ENCODE results near the gene KHDC4. TPM values are rescaled to one million over a fixed set of nuclear protein-coding genes. Genes with fewer than 3 reads are reported as not detected.

KHDC4 gene
- total and polyA plus RNA-seq, 2 experiments from 2014 or later = 15.7 to 40.3 TPM

- no peaks in the 10 kb centered on the region for H3K79me2 ChIP-seq
- no peak for TF ChIP-seq EZH2phosphoT487 (IDR thresholded peaks at IDR 0.05; ENCODE audit: low read depth, severe bottlenecking, unreplicated experiment)
- no peak for TF ChIP-seq EZH2 (IDR thresholded peaks at IDR 0.05; ENCODE audit: borderline replicate concordance)
- no peak for TF ChIP-seq CTCF (IDR thresholded peaks at IDR 0.05; ENCODE audit: poor library complexity)
- WGBS (ENCODE audit: low lambda C conversion rate, missing lambda C conversion rate) = 94% methylated on average over 5 of the region's 5 CpGs
- no peaks in the 10 kb centered on the region for H3K4me1 ChIP-seq (ENCODE audit: insufficient read depth)
- no peak for DNase-seq (ENCODE audit: low spot score)
- no peak overlapping the region for H3K27ac ChIP-seq
- H2AFZ ChIP-seq = no peak overlapping the region
- no peaks in the 10 kb centered on the region for H3K36me3 ChIP-seq (replicated peaks; ENCODE audit: insufficient read depth, low read depth)
- H4K20me1 ChIP-seq (ENCODE audit: insufficient read depth, poor library complexity, severe bottlenecking) = no peaks in the 10 kb centered on the region
- H3K4me3 ChIP-seq = no peak overlapping the region
- H3K27me3 ChIP-seq = no peaks in the 10 kb centered on the region
- H3K9me2 ChIP-seq (replicated peaks; ENCODE audit: insufficient read depth) = no peaks in the 10 kb centered on the region
- H3K4me2 ChIP-seq = no peak overlapping the region
- no peaks in the 10 kb centered on the region for H3K9me3 ChIP-seq (ENCODE audit: low read depth)
These were observed 61.7 kb downstream of the KHDC4 start for GRCh38 chr1:155872527-155872926.

GRCh38 chr1:155871390-155871789, 62.8 kb downstream of the KHDC4 start:
- peak; percentile 28 for DNase-seq (ENCODE audit: low spot score)
- H3K4me2 ChIP-seq = no peak overlapping the region

GRCh38 chr1:155867766-155868165, 66.4 kb downstream of the KHDC4 start:
- no peak overlapping the region for H3K27ac ChIP-seq
- 86% methylated on average over 8 of the region's 8 CpGs for WGBS (ENCODE audit: low lambda C conversion rate, missing lambda C conversion rate)
- H3K36me3 ChIP-seq (replicated peaks; ENCODE audit: insufficient read depth, low read depth) = no peaks in the 10 kb centered on the region
- no peaks in the 10 kb centered on the region for H3K4me1 ChIP-seq (ENCODE audit: insufficient read depth)
- peaks cover 2% of the 10 kb centered on the region for H3K27me3 ChIP-seq
- DNase-seq (ENCODE audit: low spot score) = no peak
- TF ChIP-seq CTCF (IDR thresholded peaks at IDR 0.05; ENCODE audit: poor library complexity) (no peak), EZH2phosphoT487 (IDR thresholded peaks at IDR 0.05; ENCODE audit: low read depth, severe bottlenecking, unreplicated experiment) (no peak), EZH2 (IDR thresholded peaks at IDR 0.05; ENCODE audit: borderline replicate concordance) (no peak)
- H2AFZ ChIP-seq = no peak overlapping the region
- H3K9me2 ChIP-seq (replicated peaks; ENCODE audit: insufficient read depth) = no peaks in the 10 kb centered on the region
- H3K4me2 ChIP-seq = no peak overlapping the region
- H3K4me3 ChIP-seq = no peak overlapping the region
- H3K9me3 ChIP-seq (ENCODE audit: low read depth) = no peaks in the 10 kb centered on the region
- no peaks in the 10 kb centered on the region for H3K79me2 ChIP-seq
- no peaks in the 10 kb centered on the region for H4K20me1 ChIP-seq (ENCODE audit: insufficient read depth, poor library complexity, severe bottlenecking)

More at GRCh38 chr1:155871390-155871789, 62.8 kb downstream of the KHDC4 start:
- Histone ChIP-seq H3K36me3 (replicated peaks; ENCODE audit: insufficient read depth, low read depth) (no peaks in the 10 kb centered on the region), H4K20me1 (ENCODE audit: insufficient read depth, poor library complexity, severe bottlenecking) (no peaks in the 10 kb centered on the region), H3K4me3 (no peak overlapping the region), H3K9me3 (ENCODE audit: low read depth) (no peaks in the 10 kb centered on the region), H3K27ac (no peak overlapping the region), H2AFZ (no peak overlapping the region), H3K27me3 (no peaks in the 10 kb centered on the region), H3K9me2 (replicated peaks; ENCODE audit: insufficient read depth) (no peaks in the 10 kb centered on the region), H3K79me2 (no peaks in the 10 kb centered on the region), H3K4me1 (ENCODE audit: insufficient read depth) (no peaks in the 10 kb centered on the region)
- TF ChIP-seq EZH2phosphoT487 (IDR thresholded peaks at IDR 0.05; ENCODE audit: low read depth, severe bottlenecking, unreplicated experiment) = no peak
- no peak for TF ChIP-seq EZH2 (IDR thresholded peaks at IDR 0.05; ENCODE audit: borderline replicate concordance)
- no peak for TF ChIP-seq CTCF (IDR thresholded peaks at IDR 0.05; ENCODE audit: poor library complexity)
- 70% methylated on average over 1 of the region's 1 CpG for WGBS (ENCODE audit: low lambda C conversion rate, missing lambda C conversion rate)

GRCh38 chr1:155864393-155864792, 69.8 kb downstream of the KHDC4 start:
- H4K20me1 ChIP-seq (ENCODE audit: insufficient read depth, poor library complexity, severe bottlenecking) = no peaks in the 10 kb centered on the region
- H3K36me3 ChIP-seq (replicated peaks; ENCODE audit: insufficient read depth, low read depth) = no peaks in the 10 kb centered on the region
- TF ChIP-seq EZH2phosphoT487 (IDR thresholded peaks at IDR 0.05; ENCODE audit: low read depth, severe bottlenecking, unreplicated experiment) (no peak), CTCF (IDR thresholded peaks at IDR 0.05; ENCODE audit: poor library complexity) (no peak), EZH2 (IDR thresholded peaks at IDR 0.05; ENCODE audit: borderline replicate concordance) (no peak)
- no peak for DNase-seq (ENCODE audit: low spot score)
- H3K27ac ChIP-seq = no peak overlapping the region
- no peaks in the 10 kb centered on the region for H3K9me3 ChIP-seq (ENCODE audit: low read depth)
- H2AFZ ChIP-seq = no peak overlapping the region
- H3K4me1 ChIP-seq (ENCODE audit: insufficient read depth) = no peaks in the 10 kb centered on the region
- H3K4me3 ChIP-seq = no peak overlapping the region
- peaks cover 6% of the 10 kb centered on the region for H3K27me3 ChIP-seq
- H3K4me2 ChIP-seq = no peak overlapping the region
- no peaks in the 10 kb centered on the region for H3K9me2 ChIP-seq (replicated peaks; ENCODE audit: insufficient read depth)
- H3K79me2 ChIP-seq = no peaks in the 10 kb centered on the region

Measured in hepatocyte (in vitro differentiated cells).